ENCODE results near the gene PDX1.

The PDX1 gene

DNA sequence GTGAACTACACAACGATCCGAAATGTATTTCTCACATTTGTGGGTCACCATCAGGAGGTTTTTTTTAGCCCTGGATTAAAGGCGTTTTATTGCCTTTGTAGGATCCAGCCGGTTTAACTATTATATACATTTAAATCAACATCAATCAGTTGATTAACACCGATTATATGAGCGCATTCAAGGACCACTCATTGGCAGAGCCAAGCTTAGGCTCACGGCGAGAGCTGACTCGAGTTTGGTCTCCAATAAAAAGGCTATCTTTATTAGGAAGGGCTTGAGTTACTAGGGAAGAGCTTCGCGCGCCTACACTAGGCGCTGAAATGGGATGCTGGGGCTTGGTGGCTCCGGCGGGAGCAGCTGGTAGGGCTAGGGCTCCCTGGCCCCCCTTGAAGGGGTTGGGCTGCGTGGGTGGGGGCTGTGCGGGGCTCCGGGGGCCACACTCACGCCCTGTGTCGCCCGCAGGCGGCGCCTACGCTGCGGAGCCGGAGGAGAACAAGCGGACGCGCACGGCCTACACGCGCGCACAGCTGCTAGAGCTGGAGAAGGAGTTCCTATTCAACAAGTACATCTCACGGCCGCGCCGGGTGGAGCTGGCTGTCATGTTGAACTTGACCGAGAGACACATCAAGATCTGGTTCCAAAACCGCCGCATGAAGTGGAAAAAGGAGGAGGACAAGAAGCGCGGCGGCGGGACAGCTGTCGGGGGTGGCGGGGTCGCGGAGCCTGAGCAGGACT, 4.2 kb downstream of the PDX1 start:
- TF ChIP-seq CTCF (conservative IDR thresholded peaks at IDR 0.05) = no peak
- no peak overlapping the region for H3K27ac ChIP-seq

DNA sequence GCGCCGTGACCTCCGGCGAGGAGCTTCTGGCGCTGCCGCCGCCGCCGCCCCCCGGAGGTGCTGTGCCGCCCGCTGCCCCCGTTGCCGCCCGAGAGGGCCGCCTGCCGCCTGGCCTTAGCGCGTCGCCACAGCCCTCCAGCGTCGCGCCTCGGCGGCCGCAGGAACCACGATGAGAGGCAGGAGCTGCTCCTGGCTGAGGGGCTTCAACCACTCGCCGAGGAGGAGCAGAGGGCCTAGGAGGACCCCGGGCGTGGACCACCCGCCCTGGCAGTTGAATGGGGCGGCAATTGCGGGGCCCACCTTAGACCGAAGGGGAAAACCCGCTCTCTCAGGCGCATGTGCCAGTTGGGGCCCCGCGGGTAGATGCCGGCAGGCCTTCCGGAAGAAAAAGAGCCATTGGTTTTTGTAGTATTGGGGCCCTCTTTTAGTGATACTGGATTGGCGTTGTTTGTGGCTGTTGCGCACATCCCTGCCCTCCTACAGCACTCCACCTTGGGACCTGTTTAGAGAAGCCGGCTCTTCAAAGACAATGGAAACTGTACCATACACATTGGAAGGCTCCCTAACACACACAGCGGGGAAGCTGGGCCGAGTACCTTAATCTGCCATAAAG, 4.8 kb downstream of the PDX1 start:
- no peak for TF ChIP-seq CTCF (conservative IDR thresholded peaks at IDR 0.05)

GRCh38 chr13:27925220-27925991, 5.6 kb downstream of the PDX1 start:
- TF ChIP-seq CTCF (conservative IDR thresholded peaks at IDR 0.05) = no peak
- H3K27ac ChIP-seq = no peak overlapping the region

More for the DNA sequence above, 4.8 kb downstream of the PDX1 start:
- no peak overlapping the region for H3K27ac ChIP-seq

DNA sequence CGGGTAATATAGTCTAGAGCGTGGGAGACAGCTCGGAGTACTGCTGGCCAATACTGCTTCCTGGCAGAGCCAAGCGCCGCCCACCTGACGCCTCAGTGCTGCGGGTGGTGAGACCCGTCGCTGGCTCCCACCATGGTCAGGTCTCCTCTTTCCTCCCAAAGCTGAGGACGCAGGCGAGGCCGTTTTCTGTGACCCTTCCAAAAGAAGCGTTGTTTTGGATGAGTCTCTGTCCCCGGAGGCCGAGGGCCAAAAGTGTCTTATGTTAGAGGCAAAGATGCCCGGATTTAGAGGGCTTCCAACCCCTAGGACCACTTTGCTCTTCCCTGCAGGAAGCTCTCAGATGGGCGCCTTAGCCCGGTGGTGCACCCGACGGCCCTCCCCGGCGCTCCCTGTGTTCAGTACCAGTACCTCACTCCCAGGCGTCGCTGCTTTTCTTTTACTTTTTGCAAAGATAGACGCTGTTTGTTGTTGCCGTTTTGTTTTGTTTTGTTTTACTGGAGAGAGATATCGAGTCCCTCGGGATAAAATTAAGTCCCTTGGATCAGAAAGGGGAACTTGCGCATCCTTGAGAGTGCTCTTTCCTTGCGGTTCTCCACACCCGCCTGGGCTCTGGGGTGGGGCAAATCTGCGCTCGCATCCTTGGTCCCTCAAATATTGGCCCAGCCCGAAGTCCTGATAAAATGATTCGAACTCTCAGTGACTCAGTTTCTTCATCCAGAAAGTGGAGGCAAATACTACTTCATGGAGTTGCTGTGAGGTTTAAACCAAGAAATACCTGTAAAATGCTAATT, 7.0 kb downstream of the PDX1 start:
- TF ChIP-seq CTCF (conservative IDR thresholded peaks at IDR 0.05) = no peak
- H3K27ac ChIP-seq = no peak overlapping the region

- no peak overlapping the region for H3K27ac ChIP-seq
- TF ChIP-seq CTCF (conservative IDR thresholded peaks at IDR 0.05) = no peak
Observed at GRCh38 chr13:27927444-27928352, 7.9 kb downstream of the PDX1 start.

- TF ChIP-seq CTCF (conservative IDR thresholded peaks at IDR 0.05) = no peak
- H3K27ac ChIP-seq = no peak overlapping the region
Observed at GRCh38 chr13:27928353-27928804, 8.6 kb downstream of the PDX1 start.
